HG02973 (cell line): ENCODE results near the gene PCSK7.
"Not testable (repeated sequence)": the region's sequence is repeated elsewhere in the genome, so short reads cannot be mapped to it uniquely, and the experiment has no call there.

Source experiments
- ATAC-seq: cut with Tn5 transposase; IDR thresholded peaks from one replicate; pipeline ENCODE4 v1.9.1; 2021; ENCODE audit warnings: moderate library complexity; ENCODE audit not compliant: unreplicated experiment

PCSK7 gene

GRCh38 chr11:117218133-117218915 lies 13.5 kb downstream of the PCSK7 start:
- no peak for ATAC-seq

GRCh38 chr11:117217141-117218084 lies 14.5 kb downstream of the PCSK7 start:
- ATAC-seq: no peak

- no peak for ATAC-seq
Observed at GRCh38 chr11:117214404-117215110, 17.3 kb downstream of the PCSK7 start.

- no peak for ATAC-seq
Observed at GRCh38 chr11:117212697-117213355, 19.0 kb downstream of the PCSK7 start.

- no peak for ATAC-seq
Observed at GRCh38 chr11:117210620-117211019, 21.3 kb downstream of the PCSK7 start.

GRCh38 chr11:117209351-117210125 lies 22.3 kb downstream of the PCSK7 start:
- ATAC-seq: not testable (repeated sequence)

- not testable (repeated sequence) for ATAC-seq
Observed at GRCh38 chr11:117208710-117209109, 23.2 kb downstream of the PCSK7 start.

GRCh38 chr11:117207481-117207880 lies 24.4 kb downstream of the PCSK7 start:
- not testable (repeated sequence) for ATAC-seq

- ATAC-seq: not testable (repeated sequence)
Observed at GRCh38 chr11:117206859-117207258, 25.0 kb downstream of the PCSK7 start.

GRCh38 chr11:117206111-117206510 lies 25.8 kb downstream of the PCSK7 start:
- ATAC-seq: not testable (repeated sequence)

- ATAC-seq: no peak
Observed at GRCh38 chr11:117205211-117205818, 26.6 kb downstream of the PCSK7 start.

- ATAC-seq: no peak
Observed at GRCh38 chr11:117204283-117205080, 27.4 kb downstream of the PCSK7 start.

GRCh38 chr11:117203069-117203407 lies 28.8 kb downstream of the PCSK7 start:
- no peak for ATAC-seq

GRCh38 chr11:117202386-117203068 lies 29.3 kb downstream of the PCSK7 start:
- no peak for ATAC-seq

- ATAC-seq: no peak
Observed at GRCh38 chr11:117201658-117202305, 30.1 kb downstream of the PCSK7 start.

GRCh38 chr11:117200813-117201657 lies 30.8 kb downstream of the PCSK7 start:
- ATAC-seq: no peak
